IPS-18c (cell line): Measurements from ENCODE around the gene LENEP.

Experiments used
- H3K4me3 ChIP-seq: 2 replicates; pipeline ENCODE4 v1.7.0; 2013; ENCODE audit warnings: low read depth, mild to moderate bottlenecking, low read length, moderate library complexity; ENCODE audit not compliant: insufficient read depth
- H3K9me3 ChIP-seq: one replicate; pipeline ENCODE4 v1.6.1; 2013; ENCODE audit warnings: mild to moderate bottlenecking, low read length, moderate library complexity; ENCODE audit not compliant: control insufficient read depth, insufficient read depth

LENEP gene

DNA sequence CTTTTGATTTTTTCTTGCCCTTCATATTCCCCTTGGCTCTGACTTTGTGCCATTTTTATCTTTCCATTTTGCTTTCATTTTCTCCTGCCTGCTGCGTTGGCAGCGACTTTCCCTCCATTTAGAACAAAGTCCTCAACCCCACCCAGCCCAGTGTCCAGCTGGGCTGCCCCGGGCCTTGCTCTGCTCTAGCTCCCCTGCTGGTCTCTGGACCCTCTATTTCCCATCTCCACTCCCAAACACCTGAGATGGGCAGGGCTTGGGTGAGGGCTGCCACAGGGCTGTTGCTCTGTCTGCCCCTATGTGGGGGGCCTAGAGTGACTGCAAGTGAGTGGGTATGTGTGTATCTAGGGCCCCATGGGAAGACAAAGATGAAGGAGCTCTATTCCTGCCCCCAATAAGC is 50.4 kb downstream of the LENEP start:
- no peak overlapping the region for H3K4me3 ChIP-seq
- H3K9me3 ChIP-seq: peaks cover 2% of the 10 kb centered on the region
